ENCODE measurements around the gene UGT1A7.

Gene UGT1A7

DNA sequence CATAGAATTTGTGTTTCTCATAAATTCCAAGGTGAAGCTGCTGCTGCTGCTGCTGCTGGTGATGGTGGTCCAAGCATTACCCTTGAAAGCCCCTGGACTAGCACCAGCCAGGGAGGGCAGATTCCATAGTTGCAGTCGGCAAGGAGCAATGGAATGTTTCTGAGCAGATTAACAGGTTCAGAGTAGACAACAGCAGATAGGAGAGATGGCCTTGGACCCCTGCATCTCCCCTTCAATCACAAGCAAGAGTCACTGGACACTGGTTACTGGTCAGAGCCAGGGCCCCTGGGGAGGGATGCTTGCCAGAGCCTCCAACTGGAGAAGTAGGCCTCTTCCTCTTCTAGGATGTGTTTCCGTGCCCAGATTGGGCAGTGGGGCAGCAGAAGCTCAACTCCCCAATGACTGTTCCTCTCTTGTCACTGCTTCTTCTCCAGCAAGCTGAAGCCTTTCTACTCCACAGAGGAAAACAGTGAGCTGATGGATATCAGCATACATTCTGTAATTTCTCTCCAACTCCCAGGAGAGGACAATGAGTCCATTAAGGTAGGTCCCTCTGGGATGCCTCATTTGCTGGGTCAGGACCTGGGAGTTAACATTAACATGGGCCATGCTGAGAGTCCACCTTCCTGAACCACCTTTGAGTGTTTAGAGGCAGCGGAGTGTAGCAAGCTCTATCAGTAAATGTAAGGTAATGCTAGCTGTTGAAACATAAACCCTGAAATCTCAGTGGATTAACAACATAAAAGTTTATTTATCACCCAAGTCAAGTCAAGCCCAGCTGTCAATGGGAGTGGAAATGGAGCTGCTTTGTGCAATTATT, 131.7 kb downstream of the UGT1A7 start:
- no peaks in the 10 kb centered on the region for H3K36me3 ChIP-seq
- peak; percentile 14 for DNase-seq
- H3K4me1 ChIP-seq: peaks cover 13% of the 10 kb centered on the region
- H3K27me3 ChIP-seq: peaks cover 11% of the 10 kb centered on the region
- H3K4me3 ChIP-seq (ENCODE audit: low read depth, low read length): no peak overlapping the region
- TF ChIP-seq, protein P1, sequence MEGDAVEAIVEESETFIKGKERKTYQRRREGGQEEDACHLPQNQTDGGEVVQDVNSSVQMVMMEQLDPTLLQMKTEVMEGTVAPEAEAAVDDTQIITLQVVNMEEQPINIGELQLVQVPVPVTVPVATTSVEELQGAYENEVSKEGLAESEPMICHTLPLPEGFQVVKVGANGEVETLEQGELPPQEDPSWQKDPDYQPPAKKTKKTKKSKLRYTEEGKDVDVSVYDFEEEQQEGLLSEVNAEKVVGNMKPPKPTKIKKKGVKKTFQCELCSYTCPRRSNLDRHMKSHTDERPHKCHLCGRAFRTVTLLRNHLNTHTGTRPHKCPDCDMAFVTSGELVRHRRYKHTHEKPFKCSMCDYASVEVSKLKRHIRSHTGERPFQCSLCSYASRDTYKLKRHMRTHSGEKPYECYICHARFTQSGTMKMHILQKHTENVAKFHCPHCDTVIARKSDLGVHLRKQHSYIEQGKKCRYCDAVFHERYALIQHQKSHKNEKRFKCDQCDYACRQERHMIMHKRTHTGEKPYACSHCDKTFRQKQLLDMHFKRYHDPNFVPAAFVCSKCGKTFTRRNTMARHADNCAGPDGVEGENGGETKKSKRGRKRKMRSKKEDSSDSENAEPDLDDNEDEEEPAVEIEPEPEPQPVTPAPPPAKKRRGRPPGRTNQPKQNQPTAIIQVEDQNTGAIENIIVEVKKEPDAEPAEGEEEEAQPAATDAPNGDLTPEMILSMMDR (IDR thresholded peaks at IDR 0.05; ENCODE audit: low read depth, low read length): no peak
- no peaks in the 10 kb centered on the region for H3K9me3 ChIP-seq

DNA sequence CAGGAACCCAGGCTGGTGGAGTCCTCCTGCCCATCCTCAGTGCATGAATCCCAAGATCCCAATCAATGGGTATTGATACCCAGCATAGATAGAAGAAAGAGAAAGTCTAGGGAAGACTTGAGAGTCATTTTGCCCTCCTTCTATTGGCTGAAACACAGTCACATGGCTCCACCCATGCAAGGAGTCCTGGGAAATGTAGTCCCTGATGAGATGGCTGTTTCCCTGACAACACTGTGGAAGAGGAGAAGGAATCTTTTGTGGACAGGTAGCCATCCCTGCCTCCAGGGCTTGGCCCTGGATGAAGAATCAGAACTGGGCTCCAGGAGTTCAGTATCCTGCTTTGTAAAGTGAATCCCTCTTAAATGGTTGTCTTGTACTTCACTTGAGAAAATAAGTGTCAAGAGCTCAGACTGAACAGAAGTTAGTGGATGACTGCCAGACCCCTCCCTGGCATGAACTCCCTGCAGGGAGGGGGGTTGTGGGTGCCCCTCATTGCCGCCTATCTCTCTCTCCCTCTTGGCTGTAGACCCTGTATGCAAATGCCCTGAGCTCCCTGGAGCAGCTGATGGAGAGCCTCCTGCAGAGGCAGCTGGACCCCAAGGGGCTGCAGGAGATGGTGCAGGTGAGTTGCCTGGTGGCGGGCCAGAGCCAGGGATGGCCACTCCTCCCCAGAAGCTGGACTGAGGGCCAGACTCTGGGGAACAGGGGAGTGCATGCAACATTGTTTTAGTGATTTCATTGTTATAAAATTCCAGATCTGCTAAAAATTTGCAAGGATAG, 132.5 kb downstream of the UGT1A7 start:
- Histone ChIP-seq H3K27me3 (peaks cover 3% of the 10 kb centered on the region; the same call in 1 of the 2 replicates), H3K4me1 (peaks cover 13% of the 10 kb centered on the region), H3K36me3 (no peaks in the 10 kb centered on the region), H3K9me3 (no peaks in the 10 kb centered on the region), H3K4me3 (ENCODE audit: low read depth, low read length) (no peak overlapping the region)
- peak; percentile 11 for DNase-seq
- TF ChIP-seq, protein P1 (IDR thresholded peaks at IDR 0.05; ENCODE audit: low read depth, low read length): no peak

DNA sequence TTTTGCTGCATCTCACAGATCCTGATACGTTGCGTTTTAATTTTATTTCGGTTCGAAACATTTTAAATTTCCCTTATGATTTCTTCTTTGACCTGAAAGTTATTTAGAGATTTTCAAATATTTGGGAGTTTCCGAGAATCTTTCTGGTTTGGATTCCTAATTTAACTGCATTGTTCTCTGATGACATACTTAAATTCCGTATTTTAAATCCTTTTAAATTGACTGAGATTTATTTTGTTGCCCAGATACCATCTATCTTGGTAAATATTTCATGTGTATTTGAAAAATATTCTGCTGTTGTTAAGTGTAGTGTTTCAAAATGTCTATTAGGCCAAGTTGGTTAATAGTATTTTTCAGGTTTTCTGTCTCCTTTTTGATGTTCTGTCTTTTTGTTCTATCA, 134.2 kb downstream of the UGT1A7 start:
- Histone ChIP-seq H3K4me3 (ENCODE audit: low read depth, low read length) (no peak overlapping the region), H3K9me3 (no peaks in the 10 kb centered on the region), H3K4me1 (peaks cover 13% of the 10 kb centered on the region), H3K27me3 (no peaks in the 10 kb centered on the region), H3K36me3 (no peaks in the 10 kb centered on the region)
- no peak for DNase-seq
- TF ChIP-seq, protein P1 (IDR thresholded peaks at IDR 0.05; ENCODE audit: low read depth, low read length): no peak

DNA sequence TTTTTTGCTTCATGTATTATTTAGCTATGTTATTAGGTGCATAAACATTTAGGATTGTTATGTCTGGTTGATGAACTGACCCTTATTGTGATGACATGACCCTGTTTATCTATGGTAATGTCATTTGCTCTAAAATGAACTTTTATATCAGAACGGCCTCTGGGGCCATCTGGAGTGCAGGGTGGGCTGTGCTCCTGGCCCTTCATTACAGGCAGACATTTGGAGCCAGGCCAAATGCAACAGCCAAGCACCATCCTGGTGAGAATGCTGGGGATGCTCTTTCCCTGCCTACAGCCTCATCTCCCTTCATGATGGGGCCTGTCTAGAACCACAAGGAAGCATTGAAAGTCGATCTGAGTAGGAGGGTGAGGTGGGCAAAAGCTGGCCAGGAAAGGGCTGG, 134.6 kb downstream of the UGT1A7 start:
- Histone ChIP-seq H3K27me3 (no peaks in the 10 kb centered on the region), H3K4me1 (peaks cover 13% of the 10 kb centered on the region), H3K36me3 (no peaks in the 10 kb centered on the region), H3K9me3 (no peaks in the 10 kb centered on the region), H3K4me3 (ENCODE audit: low read depth, low read length) (no peak overlapping the region)
- TF ChIP-seq, protein P1 (IDR thresholded peaks at IDR 0.05; ENCODE audit: low read depth, low read length): no peak
- DNase-seq: peak; percentile 92

DNA sequence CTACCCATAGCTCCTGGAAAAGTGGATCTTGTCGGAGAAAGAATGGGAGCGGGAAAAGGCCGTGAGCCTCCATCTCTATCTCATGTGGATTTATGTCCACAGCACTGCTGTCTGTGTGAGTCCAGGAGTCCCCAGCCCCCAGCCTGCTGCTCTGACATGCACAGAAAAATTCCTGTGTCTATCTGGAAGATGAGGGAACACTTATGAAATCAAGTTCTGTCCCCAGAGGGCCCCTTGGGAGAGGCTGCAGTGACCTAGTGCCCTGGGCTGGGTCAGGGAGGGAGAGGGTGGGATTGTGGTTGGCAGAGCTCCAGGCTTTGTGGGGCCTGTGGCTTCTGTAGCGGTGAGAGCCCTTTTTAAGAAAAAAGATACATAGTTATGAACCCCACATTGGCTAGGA, 135.1 kb downstream of the UGT1A7 start:
- DNase-seq: peak; percentile 52
- TF ChIP-seq, protein P1 (IDR thresholded peaks at IDR 0.05; ENCODE audit: low read depth, low read length): no peak
- H3K9me3 ChIP-seq: no peaks in the 10 kb centered on the region
- H3K27me3 ChIP-seq: no peaks in the 10 kb centered on the region
- H3K4me3 ChIP-seq (ENCODE audit: low read depth, low read length): no peak overlapping the region
- peaks cover 13% of the 10 kb centered on the region for H3K4me1 ChIP-seq
- no peaks in the 10 kb centered on the region for H3K36me3 ChIP-seq
